ENCODE data around the gene GGCX. TPM values are rescaled to one million over a fixed set of nuclear protein-coding genes. Genes with fewer than 3 reads are reported as not detected.

Gene GGCX
- total and polyA plus RNA-seq, 2 of the 4 experiments (the other 2 are of a cell fraction) = 35.0 to 39.4 TPM

GRCh38 chr2:85595301-85596025, 34.2 kb upstream of the GGCX start, which contains the start of gene RNF181:
Gene RNF181 (plus strand): TSS chr2:85595745. CDS start chr2:85595764, 19 bp downstream.
- Histone ChIP-seq H2AK5ac (ENCODE audit: low read depth, low read length) (peak within 1 kb of the TSS; percentile 83), H2AFZ (replicated peaks; ENCODE audit: low read length, poor library complexity) (peak within 1 kb of the TSS; percentile 95), H3K4me2 (ENCODE audit: low read depth, low read length) (peak within 1 kb of the TSS; percentile 89), H3K23ac (ENCODE audit: low read depth, low read length) (peak within 1 kb of the TSS; percentile 69), H2BK120ac (ENCODE audit: low read depth, low read length) (peak within 1 kb of the TSS; percentile 17; the same call in 1 of the 2 replicates), H3K79me1 (ENCODE audit: low read depth in 1 of 2, low read length in 2 of 2) (peaks cover 36 to 67% of the 10 kb centered on the region in 2 experiments), H3K36me3 (ENCODE audit: control insufficient read depth, insufficient read depth, low read length) (peaks cover 26% of the 10 kb centered on the region), H3K56ac (ENCODE audit: extremely low read depth, insufficient read depth, low read length) (peak within 1 kb of the TSS; percentile 64), H2BK20ac (ENCODE audit: low read depth, low read length) (no peak within 1 kb of the TSS), H2AK9ac (replicated peaks; ENCODE audit: low read depth, low read length, poor library complexity) (peak within 1 kb of the TSS; percentile 98), H3K4me3 (ENCODE audit: insufficient read depth, low read depth, low read length) (peak within 1 kb of the TSS; percentile 75), H4K91ac (ENCODE audit: insufficient read depth, low read depth, low read length) (peak within 1 kb of the TSS; percentile 62), H3K27me3 (ENCODE audit: control insufficient read depth, insufficient read depth, low read length) (no peaks in the 10 kb centered on the region), H3K9ac (ENCODE audit: low read depth, low read length) (peak within 1 kb of the TSS; percentile 90), H2BK15ac (ENCODE audit: low read depth, low read length) (no peak within 1 kb of the TSS; the same call in 2 of the 3 replicates), H3K9me1 (ENCODE audit: insufficient read depth, low read length) (peaks cover 24% of the 10 kb centered on the region), H4K5ac (ENCODE audit: low read depth, low read length) (peak within 1 kb of the TSS; percentile 59), H2BK5ac (ENCODE audit: low read depth, low read length, poor library complexity, severe bottlenecking) (peak within 1 kb of the TSS; percentile 87), H3K27ac (ENCODE audit: insufficient read depth, low read length) (peak within 1 kb of the TSS; percentile 85), H3K4me1 (ENCODE audit: control insufficient read depth, insufficient read depth, low read length) (peaks cover 19% of the 10 kb centered on the region), H3K9me3 (ENCODE audit: control insufficient read depth, insufficient read depth, low read length) (no peaks in the 10 kb centered on the region), H3K14ac (replicated peaks; ENCODE audit: low read depth, low read length) (peak within 1 kb of the TSS; percentile 78), H3K18ac (ENCODE audit: low read depth, low read length) (peak within 1 kb of the TSS; percentile 42; the same call in 1 of the 2 replicates), H4K8ac (ENCODE audit: low read depth in 2 of 2, low read length in 2 of 2) (peak within 1 kb of the TSS; percentile 42 to 90), H4K20me1 (ENCODE audit: insufficient read depth, low read length) (peaks cover 18% of the 10 kb centered on the region), H3K4ac (ENCODE audit: low read depth, low read length) (peak within 1 kb of the TSS; percentile 84)
- in situ Hi-C loops (cut with MboI; ENCODE audit: low sequenced_read_pairs) = no loop called here
- ATAC-seq (ENCODE audit: low read depth) (peak; percentile 97), DNase-seq (peak; percentile 99)
- dilution Hi-C loops (cut with HindIII; ENCODE audit: low sequenced_read_pairs, unreplicated experiment) = no loop called here
- intact Hi-C loops (cut with micrococcal nuclease) = no loop called here
- POLR2A ChIA-PET (ENCODE audit: unreplicated experiment) = interaction anchor here (0.5 to 2.5 kb wide), 4 partner anchors 8 to 189 kb away, joined by 6 to 14 read pairs (median 8); no protein-coding TSS in a partner anchor
- no TSS peak for BruUV-seq (replicated peaks)
- 0% methylated on average over 43 of the region's 47 CpGs; no CpG with 5 or more reads in 1 of the 2 experiments for WGBS, 2 experiments (ENCODE audit: extremely low coverage in 2 of 2, insufficient read length in 1 of 2)
- TF ChIP-seq POLR2A (IDR thresholded peaks at IDR 0.05; ENCODE audit: low read depth, low read length) = peak; percentile 88
- no peak for TF ChIP-seq MAFK (IDR thresholded peaks at IDR 0.05; ENCODE audit: low read depth, low read length)
- no peak for TF ChIP-seq CEBPB (IDR thresholded peaks at IDR 0.05; ENCODE audit: low read depth, low read length)
- no peak for TF ChIP-seq CHD1 (IDR thresholded peaks at IDR 0.05; ENCODE audit: low read depth, low read length)
- no peak for TF ChIP-seq MAZ (IDR thresholded peaks at IDR 0.05; ENCODE audit: borderline replicate concordance, low read depth, low read length)
- no peak for TF ChIP-seq NFE2L2 (IDR thresholded peaks at IDR 0.05; ENCODE audit: low read depth, low read length)
- TF ChIP-seq MXI1 (IDR thresholded peaks at IDR 0.05; ENCODE audit: borderline replicate concordance, low read depth, low read length) = peak; percentile 37; the same call in 1 of the 2 replicates
- no peak for TF ChIP-seq RCOR1 (IDR thresholded peaks at IDR 0.05; ENCODE audit: insufficient replicate concordance, low read length)
- TF ChIP-seq USF2 (IDR thresholded peaks at IDR 0.05; ENCODE audit: low read depth, low read length) = peak; percentile 91
- CTCF ChIA-PET = no interaction called here

Measured in IMR-90 (cell line).